Measurements from ENCODE around the gene PAK6. TPM values are rescaled to one million over a fixed set of nuclear protein-coding genes. Genes with fewer than 3 reads are reported as not detected.
A peak's percentile ranks its signal among the peaks of the same experiment; 100 is the strongest.

Gene PAK6
- total and polyA plus RNA-seq, 2 experiments from 2014 or later, result 2.6 to 2.7 TPM

DNA sequence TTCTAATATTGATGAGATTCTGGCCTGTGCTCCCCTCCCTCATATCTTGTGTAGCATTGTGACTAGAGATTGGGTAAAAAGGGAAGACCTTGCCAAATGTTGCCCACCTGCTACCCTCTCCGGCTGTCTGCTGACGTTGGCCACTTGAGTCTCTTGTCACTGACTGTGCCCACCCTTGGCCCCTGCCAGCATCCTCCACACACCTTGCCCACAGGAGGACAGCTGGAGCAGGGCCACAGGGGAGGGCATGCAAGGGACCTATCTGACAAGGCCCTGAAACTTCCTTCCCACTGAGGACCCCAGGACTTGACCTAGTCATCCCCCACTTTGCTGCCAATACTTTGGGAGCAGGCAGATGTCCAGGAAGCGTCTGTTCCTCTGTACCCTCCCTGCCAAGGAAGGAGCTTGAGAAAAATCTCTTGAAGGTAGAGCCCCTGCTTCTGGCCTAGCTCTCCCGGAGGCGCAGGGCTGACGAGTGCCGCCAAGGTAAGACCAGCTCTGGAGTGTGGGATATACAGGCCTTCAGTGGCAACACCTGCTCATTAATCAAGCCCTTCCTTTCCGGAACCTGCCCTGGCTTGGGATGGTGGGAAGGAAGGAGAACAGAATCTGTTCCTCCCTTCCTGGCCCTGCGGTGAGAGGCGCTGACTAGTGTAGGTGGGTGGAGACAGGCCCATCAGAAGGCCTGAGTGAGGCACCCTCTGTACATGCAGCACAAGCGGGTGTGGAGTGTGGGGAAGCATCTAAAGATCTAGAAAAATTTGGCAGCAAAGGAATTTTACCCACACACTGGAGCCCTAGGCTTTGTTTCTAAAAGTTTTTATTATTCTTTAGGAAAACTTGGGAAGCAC is 4.9 kb upstream of the PAK6 start:
- TF ChIP-seq EZH2 (IDR thresholded peaks at IDR 0.05; ENCODE audit: borderline replicate concordance) (no peak), EZH2phosphoT487 (IDR thresholded peaks at IDR 0.05; ENCODE audit: low read depth, severe bottlenecking, unreplicated experiment) (no peak)
- TF ChIP-seq, protein P1, sequence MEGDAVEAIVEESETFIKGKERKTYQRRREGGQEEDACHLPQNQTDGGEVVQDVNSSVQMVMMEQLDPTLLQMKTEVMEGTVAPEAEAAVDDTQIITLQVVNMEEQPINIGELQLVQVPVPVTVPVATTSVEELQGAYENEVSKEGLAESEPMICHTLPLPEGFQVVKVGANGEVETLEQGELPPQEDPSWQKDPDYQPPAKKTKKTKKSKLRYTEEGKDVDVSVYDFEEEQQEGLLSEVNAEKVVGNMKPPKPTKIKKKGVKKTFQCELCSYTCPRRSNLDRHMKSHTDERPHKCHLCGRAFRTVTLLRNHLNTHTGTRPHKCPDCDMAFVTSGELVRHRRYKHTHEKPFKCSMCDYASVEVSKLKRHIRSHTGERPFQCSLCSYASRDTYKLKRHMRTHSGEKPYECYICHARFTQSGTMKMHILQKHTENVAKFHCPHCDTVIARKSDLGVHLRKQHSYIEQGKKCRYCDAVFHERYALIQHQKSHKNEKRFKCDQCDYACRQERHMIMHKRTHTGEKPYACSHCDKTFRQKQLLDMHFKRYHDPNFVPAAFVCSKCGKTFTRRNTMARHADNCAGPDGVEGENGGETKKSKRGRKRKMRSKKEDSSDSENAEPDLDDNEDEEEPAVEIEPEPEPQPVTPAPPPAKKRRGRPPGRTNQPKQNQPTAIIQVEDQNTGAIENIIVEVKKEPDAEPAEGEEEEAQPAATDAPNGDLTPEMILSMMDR (IDR thresholded peaks at IDR 0.05; ENCODE audit: poor library complexity), result no peak
- Histone ChIP-seq H3K27me3 (no peaks in the 10 kb centered on the region), H3K4me1 (ENCODE audit: insufficient read depth) (peaks cover 6% of the 10 kb centered on the region), H3K9me2 (replicated peaks; ENCODE audit: insufficient read depth) (no peaks in the 10 kb centered on the region), H3K9me3 (ENCODE audit: low read depth) (no peaks in the 10 kb centered on the region), H4K20me1 (ENCODE audit: insufficient read depth, poor library complexity, severe bottlenecking) (no peaks in the 10 kb centered on the region), H3K4me2 (no peak overlapping the region), H3K79me2 (no peaks in the 10 kb centered on the region), H3K36me3 (replicated peaks; ENCODE audit: insufficient read depth, low read depth) (no peaks in the 10 kb centered on the region), H2AFZ (no peak overlapping the region), H3K27ac (no peak overlapping the region), H3K4me3 (no peak overlapping the region)
- DNase-seq (ENCODE audit: low spot score), result peak; percentile 5
- 93% methylated on average over 11 of the region's 11 CpGs for WGBS (ENCODE audit: low lambda C conversion rate, missing lambda C conversion rate)

DNA sequence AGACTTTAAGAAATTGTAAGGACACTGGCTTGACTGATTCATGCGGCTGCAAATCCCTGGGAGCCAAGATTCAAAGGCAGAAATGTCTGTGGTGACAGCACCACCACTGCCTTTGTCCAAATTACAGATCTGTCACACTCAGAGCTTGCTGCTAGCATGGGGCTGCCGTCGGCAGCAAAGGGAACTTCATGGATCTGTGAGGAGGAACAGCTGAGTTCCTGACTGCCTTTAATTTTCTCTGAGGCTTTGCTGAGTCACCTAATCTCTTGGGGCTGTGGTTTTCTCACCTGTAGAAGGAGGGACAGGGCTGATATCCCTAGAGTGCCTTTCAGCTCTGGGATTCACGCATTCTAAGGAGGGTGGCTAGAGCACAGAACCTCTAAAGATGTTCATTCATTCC is 4.1 kb upstream of the PAK6 start:
- 63% methylated on average over 4 of the region's 4 CpGs for WGBS (ENCODE audit: low lambda C conversion rate, missing lambda C conversion rate)
- Histone ChIP-seq H3K4me3 (no peak overlapping the region), H3K27ac (no peak overlapping the region)

DNA sequence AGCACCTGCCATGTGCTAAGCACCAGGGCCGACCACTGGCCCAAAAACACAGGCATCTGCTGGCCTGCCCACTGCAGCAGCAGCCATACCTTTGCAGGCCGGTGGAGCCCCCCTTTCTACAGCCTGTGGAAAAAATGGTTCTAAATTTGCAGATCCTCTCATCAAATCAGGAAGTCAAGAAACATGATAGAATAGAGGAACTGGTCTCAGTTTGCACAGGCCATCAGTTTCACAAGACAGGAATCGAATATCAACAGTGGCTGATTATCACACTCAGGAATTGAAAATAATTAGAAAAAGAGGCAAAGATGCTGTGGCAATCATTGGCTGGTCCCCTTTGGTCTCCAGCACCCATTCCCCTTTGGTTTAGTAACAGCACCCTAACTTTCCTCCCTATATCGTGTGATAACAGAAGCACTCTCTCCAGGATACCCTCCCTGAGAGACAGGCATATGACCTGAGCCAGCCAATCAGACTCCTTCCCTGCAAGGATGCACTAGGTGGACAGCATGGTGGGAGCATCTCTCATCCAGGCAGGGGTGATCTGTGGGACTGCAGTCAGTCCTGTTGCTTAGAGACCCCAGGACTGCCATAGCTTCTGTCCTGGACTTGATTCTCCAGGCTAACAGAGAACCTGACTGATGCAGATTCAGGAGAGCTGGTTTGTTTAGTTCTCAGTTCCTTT is 3.5 kb upstream of the PAK6 start:
- Histone ChIP-seq H2AFZ (no peak overlapping the region), H3K27ac (no peak overlapping the region), H3K27me3 (no peaks in the 10 kb centered on the region), H3K4me1 (ENCODE audit: insufficient read depth) (peaks cover 6% of the 10 kb centered on the region), H3K4me2 (no peak overlapping the region), H3K36me3 (replicated peaks; ENCODE audit: insufficient read depth, low read depth) (no peaks in the 10 kb centered on the region), H3K9me2 (replicated peaks; ENCODE audit: insufficient read depth) (no peaks in the 10 kb centered on the region), H4K20me1 (ENCODE audit: insufficient read depth, poor library complexity, severe bottlenecking) (no peaks in the 10 kb centered on the region), H3K4me3 (no peak overlapping the region), H3K9me3 (ENCODE audit: low read depth) (no peaks in the 10 kb centered on the region), H3K79me2 (no peaks in the 10 kb centered on the region)
- 89% methylated on average over 4 of the region's 4 CpGs for WGBS (ENCODE audit: low lambda C conversion rate, missing lambda C conversion rate)
- no peak for DNase-seq (ENCODE audit: low spot score)
- TF ChIP-seq, protein P1 (IDR thresholded peaks at IDR 0.05; ENCODE audit: poor library complexity), result no peak
- TF ChIP-seq EZH2phosphoT487 (IDR thresholded peaks at IDR 0.05; ENCODE audit: low read depth, severe bottlenecking, unreplicated experiment) (no peak), EZH2 (IDR thresholded peaks at IDR 0.05; ENCODE audit: borderline replicate concordance) (no peak)

More for the DNA sequence above, 4.1 kb upstream of the PAK6 start:
- Histone ChIP-seq H3K27me3 (no peaks in the 10 kb centered on the region), H3K4me2 (no peak overlapping the region), H3K79me2 (no peaks in the 10 kb centered on the region), H3K9me2 (replicated peaks; ENCODE audit: insufficient read depth) (no peaks in the 10 kb centered on the region), H2AFZ (no peak overlapping the region), H4K20me1 (ENCODE audit: insufficient read depth, poor library complexity, severe bottlenecking) (no peaks in the 10 kb centered on the region), H3K9me3 (ENCODE audit: low read depth) (no peaks in the 10 kb centered on the region), H3K4me1 (ENCODE audit: insufficient read depth) (peaks cover 6% of the 10 kb centered on the region), H3K36me3 (replicated peaks; ENCODE audit: insufficient read depth, low read depth) (no peaks in the 10 kb centered on the region)
- TF ChIP-seq, protein P1 (IDR thresholded peaks at IDR 0.05; ENCODE audit: poor library complexity), result no peak
- peak; percentile 1 for DNase-seq (ENCODE audit: low spot score)

Data from hepatocyte (in vitro differentiated cells).